DMS 273 treated with DMSO at 0.1 percent for 48 hours (cell line): ENCODE measurements around the gene KCNT1.
"Not testable (repeated sequence)": the region's sequence is repeated elsewhere in the genome, so short reads cannot be mapped to it uniquely, and the experiment has no call there.

ENCODE experiments used
- DNase-seq: peaks from one replicate; lab custom pipeline; 2025; lab: John Stamatoyannopoulos, UW

The KCNT1 gene

GRCh38 chr9:135701959-135702721 is at the start of gene KCNT1:
TSS of gene KCNT1 (plus strand) at chr9:135702185. CDS start at chr9:135702259, 74 bp downstream.
- no peak for DNase-seq

DNA sequence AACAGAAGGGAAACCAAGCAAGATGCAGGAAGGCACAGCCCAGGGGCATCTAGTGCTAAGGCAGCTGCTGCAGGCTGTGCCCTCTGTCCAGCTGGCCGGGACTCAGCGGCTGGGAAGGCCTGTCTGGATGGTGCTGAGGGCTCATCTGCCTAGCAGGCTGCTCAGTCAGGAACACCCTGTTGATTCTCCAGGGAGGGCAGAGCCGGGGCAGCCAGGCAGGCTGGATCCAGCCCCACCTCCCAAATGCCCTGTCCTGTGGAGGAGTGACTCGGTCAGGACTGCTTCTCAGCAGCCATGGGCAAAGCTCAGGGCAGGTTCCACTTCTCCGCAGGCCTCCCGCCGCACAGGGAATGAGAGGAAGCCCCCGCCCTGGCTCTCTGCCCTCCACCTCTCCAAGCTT is 46.7 kb upstream of the KCNT1 start:
- DNase-seq: no peak

DNA sequence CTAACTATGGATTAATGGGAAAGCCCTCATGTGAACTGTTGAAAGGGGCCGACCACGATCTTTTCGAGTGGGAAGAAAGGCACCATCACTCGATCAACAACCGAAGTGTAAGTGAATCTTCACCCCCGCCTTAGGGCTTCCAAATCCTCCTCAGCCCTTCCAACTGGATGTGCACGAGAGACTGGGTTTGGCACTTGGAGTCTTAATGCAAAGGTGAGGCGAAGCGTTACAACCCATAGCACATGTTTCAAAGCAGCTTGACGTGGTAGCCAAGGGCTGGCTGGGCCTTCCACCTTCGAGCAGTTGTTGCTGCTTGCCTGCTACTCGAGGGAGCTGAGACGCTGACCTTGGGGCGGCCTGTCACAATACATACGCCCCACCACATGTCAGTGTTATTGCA is 44.6 kb upstream of the KCNT1 start:
- no peak for DNase-seq

GRCh38 chr9:135659252-135659651 is 42.7 kb upstream of the KCNT1 start:
- no peak for DNase-seq

DNA sequence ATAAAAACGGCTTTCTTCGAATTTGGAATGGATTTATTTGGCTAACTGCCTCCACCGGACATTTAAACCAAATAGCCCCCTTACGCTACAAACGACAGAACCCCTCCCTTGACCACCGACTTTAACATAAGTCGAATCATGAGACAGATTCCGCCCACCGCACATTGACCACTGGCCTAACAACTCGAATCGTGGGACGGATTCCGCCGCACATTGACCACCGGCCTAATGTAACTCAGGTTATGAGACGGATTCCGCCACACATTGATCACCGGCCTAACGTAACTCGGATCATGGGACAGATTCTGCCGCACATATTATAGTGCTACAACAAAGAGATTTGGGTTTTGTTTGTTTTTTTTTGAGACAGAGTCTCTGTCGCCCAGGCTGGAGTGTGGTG is 41.6 kb upstream of the KCNT1 start:
- no peak for DNase-seq

GRCh38 chr9:135661816-135662560 is 40.0 kb upstream of the KCNT1 start:
- no peak for DNase-seq

GRCh38 chr9:135662758-135663450 is 39.1 kb upstream of the KCNT1 start, which contains the start of gene LCN9:
TSS of gene LCN9 (plus strand) at chr9:135663309. CDS start at chr9:135663322, 13 bp downstream.
- DNase-seq: no peak

- no peak for DNase-seq
Observed at GRCh38 chr9:135663451-135663770, 38.6 kb upstream of the KCNT1 start.

DNA sequence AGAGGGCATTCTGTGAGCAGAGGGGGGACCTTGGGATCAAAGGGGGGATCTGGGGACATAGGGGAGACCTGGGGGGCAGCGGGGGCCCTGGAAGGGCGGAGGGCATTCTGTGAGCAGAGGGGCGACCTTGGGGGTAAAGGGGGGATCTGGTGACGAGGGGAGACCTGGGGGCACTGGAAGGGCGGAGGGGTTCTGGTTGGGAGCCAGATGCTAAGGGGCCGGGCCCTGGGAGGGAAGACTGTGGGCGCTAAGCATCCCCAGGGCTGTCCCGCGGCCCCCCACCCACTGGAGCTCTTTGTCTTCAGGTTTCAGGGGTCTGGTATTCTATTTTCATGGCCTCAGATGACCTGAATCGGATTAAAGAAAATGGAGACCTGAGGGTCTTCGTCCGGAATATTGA is 38.1 kb upstream of the KCNT1 start:
- no peak for DNase-seq

- no peak for DNase-seq
Observed at GRCh38 chr9:135664266-135664665, 37.7 kb upstream of the KCNT1 start.

GRCh38 chr9:135664801-135665794 is 36.9 kb upstream of the KCNT1 start:
- no peak for DNase-seq

- DNase-seq: no peak
Observed at GRCh38 chr9:135665795-135666189, 36.2 kb upstream of the KCNT1 start.

DNA sequence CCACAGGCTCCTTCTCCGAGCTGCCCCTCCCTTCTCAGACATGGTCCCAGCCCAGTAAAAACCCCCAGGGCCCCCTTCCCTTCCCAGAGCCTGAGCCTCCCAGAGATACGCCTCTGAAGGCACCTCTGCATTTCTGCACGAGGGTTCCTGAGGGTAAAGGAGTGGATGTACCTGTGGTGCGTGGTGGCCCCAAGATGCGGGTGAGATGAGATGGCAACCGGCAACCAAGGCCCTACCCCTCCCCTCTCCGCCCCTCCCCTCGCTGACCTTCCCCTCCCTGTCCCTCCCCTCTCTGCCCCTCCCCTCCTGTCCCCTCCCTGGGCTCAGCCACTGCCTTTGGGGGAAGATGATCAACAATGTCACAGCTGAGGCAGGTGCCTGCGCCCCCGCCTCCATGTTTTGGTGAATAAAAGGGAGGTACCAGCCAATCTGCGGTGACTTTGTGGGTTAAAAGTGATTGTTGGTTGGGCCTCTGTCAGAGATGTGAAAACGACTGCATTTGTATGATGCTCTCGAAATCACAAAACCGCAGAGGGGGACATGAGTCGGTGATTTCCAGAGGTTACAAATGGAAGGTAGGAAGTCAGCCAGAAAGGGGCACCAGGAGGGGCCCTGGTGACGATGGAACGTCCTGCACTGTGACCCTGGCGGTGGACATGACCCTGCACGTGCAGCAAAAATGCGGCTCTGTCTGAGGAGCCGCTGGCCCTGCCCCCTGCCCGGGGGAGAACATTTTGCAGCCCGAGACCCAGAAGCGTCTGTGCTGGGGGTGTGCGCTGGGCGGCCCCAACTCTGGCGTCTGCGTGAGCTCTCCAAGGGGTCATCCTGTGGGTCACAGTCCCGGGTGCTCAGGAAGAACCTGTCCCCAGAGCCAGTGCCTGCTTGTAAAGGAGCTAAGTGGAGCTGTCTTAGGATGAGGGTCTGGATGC is 35.2 kb upstream of the KCNT1 start:
- no peak for DNase-seq

- DNase-seq: no peak
Observed at GRCh38 chr9:135667463-135668001, 34.5 kb upstream of the KCNT1 start.

DNA sequence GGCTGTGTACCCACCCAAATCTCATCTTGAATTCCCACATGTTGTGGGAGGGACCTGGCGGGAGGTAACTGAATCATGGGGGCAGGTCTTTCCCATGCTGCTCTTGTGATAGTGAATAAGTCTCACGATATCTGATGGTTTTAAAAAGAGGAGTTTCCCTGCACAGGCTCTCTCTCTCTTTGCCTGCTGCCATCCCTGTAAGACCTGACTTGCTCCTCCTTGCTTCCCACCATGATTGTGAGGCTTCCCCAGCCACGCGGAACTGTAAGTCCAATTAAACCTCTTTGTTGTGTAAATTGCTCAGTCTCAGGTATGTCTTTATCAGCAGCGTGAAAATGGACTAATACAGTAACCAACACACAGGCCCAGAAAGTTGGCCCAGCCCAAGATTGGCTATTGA is 33.0 kb upstream of the KCNT1 start:
- DNase-seq: not testable (repeated sequence)

GRCh38 chr9:135669616-135670285 is 32.2 kb upstream of the KCNT1 start:
- DNase-seq: no peak

- no peak for DNase-seq
Observed at GRCh38 chr9:135670721-135671590, 31.0 kb upstream of the KCNT1 start.

GRCh38 chr9:135671591-135672041 is 30.4 kb upstream of the KCNT1 start:
- no peak for DNase-seq

DNA sequence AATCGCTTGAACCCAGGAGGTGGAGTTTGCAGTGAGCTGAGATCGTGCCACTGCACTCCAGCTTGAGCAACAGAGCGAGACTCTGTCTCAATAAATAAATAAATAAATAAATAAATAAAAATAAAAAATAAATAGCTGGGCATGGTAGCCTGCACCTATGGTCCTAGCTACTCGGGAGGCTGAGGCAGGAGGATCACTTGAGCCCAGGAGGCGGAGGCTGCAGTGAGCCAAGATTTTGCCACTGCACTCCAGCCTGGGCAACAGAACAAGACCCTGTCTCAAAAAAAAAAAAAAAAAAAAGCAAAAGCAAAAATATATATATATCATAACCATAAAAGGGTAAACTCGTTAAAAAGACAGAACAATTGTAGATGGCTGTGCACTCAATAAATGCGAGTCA is 29.2 kb upstream of the KCNT1 start:
- not testable (repeated sequence) for DNase-seq
